ENCODE results near the gene PHF21A.
"Not testable (repeated sequence)": the region's sequence is repeated elsewhere in the genome, so short reads cannot be mapped to it uniquely, and the experiment has no call there.

The PHF21A gene

DNA sequence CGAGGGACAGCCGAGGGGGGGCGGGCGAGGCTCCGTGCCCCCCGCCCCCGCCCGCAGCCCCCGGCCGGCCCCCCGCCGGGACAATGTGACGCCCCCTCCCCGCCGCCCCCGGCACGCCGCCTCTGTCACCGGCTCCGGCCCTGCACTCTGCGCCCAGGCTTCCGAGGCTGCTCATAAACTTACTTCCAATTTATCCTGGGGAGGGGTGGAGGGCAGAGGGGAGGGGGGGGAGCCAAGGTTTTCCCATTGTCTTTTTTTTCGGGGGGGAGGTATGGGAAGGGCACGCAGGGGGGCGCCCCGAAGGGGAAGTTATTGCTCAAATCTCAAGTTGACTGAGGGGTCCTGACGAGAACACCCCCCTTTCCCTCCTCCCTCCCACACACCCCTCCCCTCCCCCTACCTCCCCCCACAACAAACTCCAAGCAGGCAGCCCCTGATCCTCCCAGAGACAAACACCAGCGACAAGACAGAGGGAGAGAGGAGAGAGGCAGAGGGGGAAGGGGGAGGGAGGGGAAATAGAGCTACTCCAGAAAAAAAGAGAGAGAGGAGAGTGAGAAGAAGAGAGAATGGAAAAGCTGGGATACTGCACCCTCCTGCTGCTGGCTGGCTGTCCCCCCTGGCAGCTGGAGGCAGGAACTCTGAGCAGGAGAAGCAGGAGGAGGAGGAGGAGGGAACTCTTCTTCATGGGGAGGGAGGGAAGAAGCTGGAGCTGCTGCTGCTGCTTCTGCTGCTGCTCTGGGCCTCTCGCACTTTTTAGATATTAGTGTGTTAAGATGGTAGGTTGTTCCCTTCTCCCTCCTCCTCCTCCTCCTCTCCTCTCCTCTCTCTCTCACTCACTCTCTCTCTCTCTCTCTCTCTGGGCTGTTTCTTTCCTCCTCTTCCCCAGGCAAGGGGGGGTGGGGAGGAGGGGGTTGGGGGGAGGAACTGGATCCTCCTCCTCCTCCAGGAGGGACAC lies 631 bp downstream of the PHF21A start:
- in situ Hi-C loops (cut with MboI; ENCODE audit: low sequenced_read_pairs), result no loop called here

DNA sequence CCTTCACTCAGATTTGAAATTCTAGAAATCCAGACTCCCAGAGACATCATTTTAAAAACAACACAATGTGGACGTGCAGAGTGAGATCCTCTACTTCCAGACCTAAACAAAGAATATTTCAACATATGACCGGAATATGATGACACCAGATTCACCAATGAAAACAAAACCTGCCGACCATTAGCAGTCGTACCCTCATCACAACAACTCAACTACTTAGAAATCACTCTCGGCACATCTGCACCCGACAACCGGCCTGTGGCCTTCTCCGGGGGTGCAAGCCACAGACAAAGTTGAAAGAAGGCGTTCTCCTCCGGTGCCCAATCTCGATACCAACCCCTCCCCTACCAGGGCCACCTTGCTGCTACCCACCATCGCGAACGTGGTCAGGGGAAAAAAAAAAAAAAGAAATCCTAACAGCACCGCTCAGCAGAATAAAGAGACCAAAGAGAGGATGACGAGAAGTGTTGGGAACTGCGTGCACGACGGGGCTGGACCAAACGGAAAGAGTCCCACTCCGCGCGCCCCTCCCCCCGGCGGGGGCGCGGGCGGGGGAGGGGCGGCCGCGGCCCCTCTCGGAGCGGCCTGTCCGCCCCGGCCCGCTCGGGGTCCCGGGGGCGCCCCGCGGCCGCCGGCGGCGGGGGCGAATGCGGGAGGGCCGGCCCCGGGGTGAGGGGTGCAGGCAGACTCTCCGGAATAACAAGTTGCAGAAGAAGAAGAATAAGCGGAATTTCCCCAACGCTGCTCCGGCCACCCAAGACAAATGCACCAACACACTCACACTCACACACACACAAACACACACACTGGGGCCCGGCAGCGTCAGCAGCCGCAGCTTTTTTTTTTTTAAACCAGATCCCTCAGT lies 1.7 kb downstream of the PHF21A start:
- in situ Hi-C loops (cut with MboI; ENCODE audit: low sequenced_read_pairs), result no loop called here

GRCh38 chr11:46118702-46119351 lies 2.4 kb downstream of the PHF21A start:
- in situ Hi-C loops (cut with MboI; ENCODE audit: low sequenced_read_pairs), result no loop called here

GRCh38 chr11:46117842-46118241 lies 3.4 kb downstream of the PHF21A start:
- in situ Hi-C loops (cut with MboI; ENCODE audit: low sequenced_read_pairs), result no loop called here

- in situ Hi-C loops (cut with MboI; ENCODE audit: low sequenced_read_pairs), result not testable (repeated sequence)
These were observed 4.6 kb downstream of the PHF21A start for GRCh38 chr11:46116712-46117037.

- in situ Hi-C loops (cut with MboI; ENCODE audit: low sequenced_read_pairs), result no loop called here
These were observed 5.1 kb downstream of the PHF21A start for GRCh38 chr11:46116007-46116711.

GRCh38 chr11:46114961-46115360 lies 6.3 kb downstream of the PHF21A start:
- in situ Hi-C loops (cut with MboI; ENCODE audit: low sequenced_read_pairs), result no loop called here

GRCh38 chr11:46114378-46114777 lies 6.9 kb downstream of the PHF21A start:
- in situ Hi-C loops (cut with MboI; ENCODE audit: low sequenced_read_pairs), result no loop called here

GRCh38 chr11:46112961-46113607 lies 8.2 kb downstream of the PHF21A start:
- in situ Hi-C loops (cut with MboI; ENCODE audit: low sequenced_read_pairs), result no loop called here

DNA sequence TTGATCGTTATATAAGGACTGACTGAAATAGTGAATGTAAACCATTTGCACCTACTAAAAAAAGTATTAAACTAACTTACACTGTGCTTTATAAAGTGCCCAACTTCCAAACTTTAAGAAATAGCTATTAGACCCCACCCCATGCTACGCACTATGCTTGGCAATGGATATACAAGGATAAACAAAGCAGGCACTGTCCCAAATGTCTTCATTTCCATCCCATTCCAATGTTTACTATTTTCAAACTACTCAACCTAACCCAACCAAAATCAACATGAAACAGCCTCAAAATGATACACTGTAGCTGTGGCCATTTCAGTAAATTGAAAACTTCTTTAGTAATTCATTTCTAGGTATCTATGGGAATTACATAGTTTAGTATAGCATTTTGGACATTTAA lies 12.5 kb downstream of the PHF21A start:
- in situ Hi-C loops (cut with MboI; ENCODE audit: low sequenced_read_pairs), result no loop called here

DNA sequence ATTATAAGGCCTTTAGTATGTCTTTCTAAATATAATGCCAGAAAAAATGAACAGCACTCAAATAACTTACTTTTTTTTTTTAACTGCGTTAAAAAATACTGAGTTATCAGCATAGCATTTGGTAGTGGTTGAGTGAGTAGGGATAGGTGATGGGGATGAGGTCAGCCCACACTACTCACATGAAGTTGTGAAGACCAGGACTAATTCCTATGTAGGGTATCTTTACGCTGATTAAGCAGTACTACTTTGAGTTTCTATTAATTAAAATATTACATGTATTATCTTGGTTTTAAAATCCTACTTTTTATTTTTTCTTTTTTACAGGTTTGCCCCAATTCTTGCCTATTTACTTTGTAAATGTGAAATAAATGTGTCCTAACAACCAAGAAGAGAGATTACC lies 13.5 kb downstream of the PHF21A start:
- in situ Hi-C loops (cut with MboI; ENCODE audit: low sequenced_read_pairs), result no loop called here

DNA sequence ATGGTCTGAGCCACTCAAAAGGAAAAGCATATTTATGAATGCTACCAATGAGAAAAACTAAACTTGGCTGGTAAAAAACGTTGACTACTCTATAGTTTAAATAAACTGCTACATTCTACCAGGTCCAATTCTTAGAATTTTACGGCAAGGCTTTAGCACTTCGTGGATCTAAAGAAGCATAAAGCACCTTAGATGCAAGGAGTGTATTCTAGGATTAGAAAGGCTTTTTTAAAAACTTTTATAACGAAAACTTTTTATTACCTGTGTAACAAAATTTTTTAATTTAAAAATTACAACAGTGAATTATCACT lies 13.9 kb downstream of the PHF21A start:
- in situ Hi-C loops (cut with MboI; ENCODE audit: low sequenced_read_pairs), result no loop called here

- in situ Hi-C loops (cut with MboI; ENCODE audit: low sequenced_read_pairs), result no loop called here
These were observed 14.5 kb downstream of the PHF21A start for GRCh38 chr11:46106530-46107407.

GRCh38 chr11:46105926-46106325 lies 15.3 kb downstream of the PHF21A start:
- in situ Hi-C loops (cut with MboI; ENCODE audit: low sequenced_read_pairs), result no loop called here

DNA sequence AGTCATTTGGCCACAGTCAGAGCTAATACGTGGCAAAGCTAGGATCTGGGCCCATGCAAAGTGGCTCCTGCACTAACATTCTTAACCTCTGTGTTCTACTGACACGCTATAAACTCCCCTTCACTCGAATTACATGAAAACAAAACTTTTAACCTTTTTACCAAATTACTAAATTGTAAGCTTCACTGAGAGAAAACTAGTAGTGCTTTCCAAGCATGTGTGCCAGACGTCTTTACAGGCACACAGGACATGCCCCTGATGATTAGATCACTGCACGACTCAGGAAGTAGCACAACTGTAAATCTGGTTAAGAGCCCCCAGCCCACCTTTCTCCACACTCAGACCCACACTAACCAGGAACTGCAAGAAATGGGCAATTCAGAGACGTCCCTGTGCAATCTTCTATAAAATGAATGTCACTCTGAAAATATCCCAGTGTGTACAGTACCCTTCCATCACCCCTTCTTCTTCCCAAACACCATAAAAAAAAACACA lies 16.1 kb downstream of the PHF21A start:
- in situ Hi-C loops (cut with MboI; ENCODE audit: low sequenced_read_pairs), result no loop called here

- in situ Hi-C loops (cut with MboI; ENCODE audit: low sequenced_read_pairs), result no loop called here
These were observed 18.4 kb downstream of the PHF21A start for GRCh38 chr11:46102843-46103242.

DNA sequence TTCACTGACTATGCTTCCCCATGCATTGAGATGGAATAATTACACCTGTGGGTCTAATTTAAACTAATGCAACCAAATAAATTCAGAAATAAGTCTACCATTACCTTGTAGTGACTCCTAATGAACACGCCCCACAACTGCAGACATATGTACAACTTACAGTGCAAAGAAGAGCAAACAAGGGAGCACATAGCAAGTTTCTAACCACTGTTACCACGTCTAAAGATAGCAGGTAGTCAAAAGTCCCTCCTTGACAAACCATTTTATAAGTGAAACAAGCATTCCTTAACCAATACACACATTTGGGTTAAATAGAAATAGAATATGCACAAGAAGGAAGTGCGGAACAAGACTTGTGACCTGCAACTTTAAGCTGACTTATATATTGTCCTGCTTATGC lies 20.6 kb downstream of the PHF21A start:
- in situ Hi-C loops (cut with MboI; ENCODE audit: low sequenced_read_pairs), result no loop called here

GRCh38 chr11:46099963-46100316 lies 21.3 kb downstream of the PHF21A start:
- in situ Hi-C loops (cut with MboI; ENCODE audit: low sequenced_read_pairs), result no loop called here

DNA sequence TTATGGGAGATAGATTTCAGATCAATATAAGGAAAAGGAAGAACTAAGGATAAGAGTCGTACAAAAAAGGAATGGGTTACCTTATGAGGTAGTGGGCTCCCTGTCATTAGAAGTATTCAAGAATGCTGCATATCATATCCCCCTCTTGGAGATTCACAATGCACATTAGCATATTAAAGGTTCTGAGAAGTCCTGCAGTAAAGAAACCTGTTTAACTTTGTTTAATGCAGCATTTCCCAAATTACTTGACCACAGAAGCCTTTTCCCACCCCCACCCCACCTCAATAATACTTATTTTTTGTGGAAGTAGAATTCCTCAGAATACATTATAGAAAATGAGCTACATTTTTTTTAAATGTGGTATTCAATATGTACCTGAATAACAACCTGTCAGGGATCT lies 30.9 kb downstream of the PHF21A start:
- in situ Hi-C loops (cut with MboI; ENCODE audit: low sequenced_read_pairs), result no loop called here
